Left forelimb (tissue), 1 donor: ENCODE measurements around the gene OSGEP.

ENCODE experiments used
- DNase-seq: peaks from one replicate; pipeline ENCODE4 v3.0.0-alpha.2; 2018; ENCODE audit warnings: low spot score

OSGEP gene

GRCh38 chr14:20454516-20455354, at the start of gene OSGEP, which contains the start of gene APEX1:
Gene OSGEP (minus strand): TSS chr14:20454812. CDS start chr14:20454683, 129 bp downstream.
Gene APEX1 (plus strand): TSS chr14:20455226. CDS start chr14:20455646, 420 bp downstream.
- peak; percentile 97 for DNase-seq

- DNase-seq = no peak
These were observed 49.3 kb upstream of the OSGEP start for GRCh38 chr14:20503898-20504297.

GRCh38 chr14:20501346-20501745, 46.7 kb upstream of the OSGEP start:
- no peak for DNase-seq

GRCh38 chr14:20499881-20500280, 45.3 kb upstream of the OSGEP start:
- DNase-seq = no peak

- DNase-seq = no peak
These were observed 44.5 kb upstream of the OSGEP start for GRCh38 chr14:20499108-20499507.

- DNase-seq = no peak
These were observed 44.0 kb upstream of the OSGEP start for GRCh38 chr14:20498622-20499021.

GRCh38 chr14:20494935-20495766, 40.5 kb upstream of the OSGEP start:
- DNase-seq = no peak

- no peak for DNase-seq
These were observed 39.0 kb upstream of the OSGEP start for GRCh38 chr14:20493634-20494033.

- DNase-seq = no peak
These were observed 37.9 kb upstream of the OSGEP start for GRCh38 chr14:20492486-20492885.

- no peak for DNase-seq
These were observed 36.0 kb upstream of the OSGEP start for GRCh38 chr14:20490563-20490962.

GRCh38 chr14:20489093-20489994, 34.7 kb upstream of the OSGEP start:
- no peak for DNase-seq

GRCh38 chr14:20487396-20487725, 32.7 kb upstream of the OSGEP start:
- DNase-seq = no peak

GRCh38 chr14:20486684-20487395, 32.2 kb upstream of the OSGEP start:
- no peak for DNase-seq

GRCh38 chr14:20485900-20486299, 31.3 kb upstream of the OSGEP start:
- no peak for DNase-seq

- no peak for DNase-seq
These were observed 27.8 kb upstream of the OSGEP start for GRCh38 chr14:20482382-20482781.

GRCh38 chr14:20478894-20479293, 24.3 kb upstream of the OSGEP start:
- DNase-seq = no peak

- no peak for DNase-seq
These were observed 22.7 kb upstream of the OSGEP start for GRCh38 chr14:20477211-20477876.

GRCh38 chr14:20476776-20477175, 22.2 kb upstream of the OSGEP start:
- no peak for DNase-seq

GRCh38 chr14:20472536-20473169, 18.0 kb upstream of the OSGEP start:
- DNase-seq = no peak

GRCh38 chr14:20470603-20470901, 15.9 kb upstream of the OSGEP start:
- no peak for DNase-seq
